Measurements from ENCODE around the gene PELI2. TPM values are rescaled to one million over a fixed set of nuclear protein-coding genes. Genes with fewer than 3 reads are reported as not detected.

Gene PELI2
- polyA plus RNA-seq, 1 donor (not counting 4 experiments of a cell fraction or from before 2014, with no cell fraction given), result not detected

DNA sequence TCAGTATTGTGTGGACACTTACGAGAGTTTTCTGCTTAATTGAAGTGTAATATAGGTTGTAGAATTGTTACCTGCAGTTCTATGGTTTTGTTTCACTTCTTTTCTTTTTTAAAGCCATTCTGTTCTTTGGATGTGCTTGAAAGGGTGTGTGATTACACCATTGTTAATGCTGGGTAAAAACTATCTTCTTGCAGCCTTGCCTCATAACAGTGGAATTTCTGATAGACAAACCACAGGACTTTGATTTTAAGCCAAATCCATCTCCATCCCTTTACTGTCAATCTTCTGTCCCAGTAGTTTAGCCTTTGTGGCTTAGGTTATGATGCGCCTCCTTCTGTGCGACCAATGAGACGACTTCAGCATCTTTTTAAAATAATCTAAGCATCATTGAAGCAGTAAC is 182.3 kb downstream of the PELI2 start:
- no peaks in the 10 kb centered on the region for H3K9me3 ChIP-seq (ENCODE audit: control insufficient read depth, low read depth, low read length)

GRCh38 chr14:56304456-56304855 is 186.2 kb downstream of the PELI2 start:
- DNase-seq (ENCODE audit: low read depth, low spot score), result no peak

More for the DNA sequence above, 182.3 kb downstream of the PELI2 start:
- TF ChIP-seq CTCF (optimal IDR thresholded peaks at IDR 0.05 in 1 of 3, IDR thresholded peaks at IDR 0.05 in 1 of 3, conservative IDR thresholded peaks at IDR 0.05 in 1 of 3; ENCODE audit: extremely low read depth in 1 of 3, insufficient read depth in 2 of 3, low read length in 3 of 3), result no peak
- TF ChIP-seq EZH2 (IDR thresholded peaks at IDR 0.05; ENCODE audit: low read length), result no peak
- Histone ChIP-seq H3K36me3 (ENCODE audit: control insufficient read depth in 2 of 2, extremely low read depth in 1 of 2, insufficient read depth in 2 of 2, low read length in 2 of 2) (no peaks in the 10 kb centered on the region), H3K4me3 (ENCODE audit: control insufficient read depth in 2 of 3, extremely low read depth in 1 of 3, insufficient read depth in 2 of 3, low read depth in 1 of 3, low read length in 3 of 3) (no peak overlapping the region), H3K79me2 (ENCODE audit: control insufficient read depth, insufficient read depth, low read length) (no peaks in the 10 kb centered on the region), H3K9ac (ENCODE audit: control insufficient read depth, extremely low read depth, insufficient read depth, low read length) (no peak overlapping the region), H3K27me3 (ENCODE audit: control insufficient read depth, extremely low read depth, insufficient read depth, low read length) (no peaks in the 10 kb centered on the region), H4K20me1 (ENCODE audit: control insufficient read depth, extremely low read depth, insufficient read depth, low read length) (no peaks in the 10 kb centered on the region), H3K27ac (ENCODE audit: control insufficient read depth, insufficient read depth, low read length) (no peak overlapping the region), H2AFZ (ENCODE audit: control insufficient read depth, low read length) (no peak overlapping the region), H3K4me1 (ENCODE audit: control insufficient read depth, extremely low read depth, insufficient read depth, low read length) (no peaks in the 10 kb centered on the region), H3K9me1 (ENCODE audit: control insufficient read depth, extremely low read depth, insufficient read depth, low read length) (no peaks in the 10 kb centered on the region), H3K4me2 (ENCODE audit: control insufficient read depth, extremely low read depth, insufficient read depth, low read depth, low read length) (no peak overlapping the region)
- FAIRE-seq (no peak), DNase-seq (ENCODE audit: low read depth, low spot score) (no peak)
- dilution Hi-C loops (cut with MboI; ENCODE audit: extremely low pct_ligation_motif_present, low sequenced_read_pairs), result no loop called here

More at GRCh38 chr14:56304456-56304855, 186.2 kb downstream of the PELI2 start:
- Histone ChIP-seq H4K20me1 (ENCODE audit: control insufficient read depth, extremely low read depth, insufficient read depth, low read length) (no peaks in the 10 kb centered on the region), H3K27me3 (ENCODE audit: control insufficient read depth, extremely low read depth, insufficient read depth, low read length) (no peaks in the 10 kb centered on the region), H3K9me1 (ENCODE audit: control insufficient read depth, extremely low read depth, insufficient read depth, low read length) (no peaks in the 10 kb centered on the region), H3K4me3 (ENCODE audit: control insufficient read depth in 2 of 3, extremely low read depth in 1 of 3, insufficient read depth in 2 of 3, low read depth in 1 of 3, low read length in 3 of 3) (no peak overlapping the region), H3K9ac (ENCODE audit: control insufficient read depth, extremely low read depth, insufficient read depth, low read length) (no peak overlapping the region), H3K9me3 (ENCODE audit: control insufficient read depth, low read depth, low read length) (no peaks in the 10 kb centered on the region), H3K4me1 (ENCODE audit: control insufficient read depth, extremely low read depth, insufficient read depth, low read length) (no peaks in the 10 kb centered on the region), H2AFZ (ENCODE audit: control insufficient read depth, low read length) (no peak overlapping the region), H3K4me2 (ENCODE audit: control insufficient read depth, extremely low read depth, insufficient read depth, low read depth, low read length) (no peak overlapping the region), H3K36me3 (ENCODE audit: control insufficient read depth in 2 of 2, extremely low read depth in 1 of 2, insufficient read depth in 2 of 2, low read length in 2 of 2) (no peaks in the 10 kb centered on the region), H3K27ac (ENCODE audit: control insufficient read depth, insufficient read depth, low read length) (no peak overlapping the region), H3K79me2 (ENCODE audit: control insufficient read depth, insufficient read depth, low read length) (no peaks in the 10 kb centered on the region)
- FAIRE-seq, result no peak
- TF ChIP-seq EZH2 (IDR thresholded peaks at IDR 0.05; ENCODE audit: low read length) (no peak), CTCF (optimal IDR thresholded peaks at IDR 0.05 in 1 of 3, IDR thresholded peaks at IDR 0.05 in 1 of 3, conservative IDR thresholded peaks at IDR 0.05 in 1 of 3; ENCODE audit: extremely low read depth in 1 of 3, insufficient read depth in 2 of 3, low read length in 3 of 3) (no peak)
- dilution Hi-C loops (cut with MboI; ENCODE audit: extremely low pct_ligation_motif_present, low sequenced_read_pairs), result no loop called here

Measured in keratinocyte (primary cell).